Transverse colon (tissue), 4 donors: Measurements from ENCODE around the gene CEACAM16.

Source experiments
- EP300 ChIP-seq: sonication (generic); formaldehyde crosslinking; IDR thresholded peaks from one replicate; pipeline ENCODE4 v1.6.1; 2017; ENCODE audit warnings: antibody characterized with exemption, low read depth
- POLR2A ChIP-seq: fragments of 450-650 bp; IDR thresholded peaks from one replicate; pipeline ENCODE4 v1.6.1; 2016; ENCODE audit warnings: antibody characterized with exemption, mild to moderate bottlenecking, moderate library complexity
- POLR2AphosphoS5 ChIP-seq, 3 donors: sonication (generic); formaldehyde crosslinking; IDR thresholded peaks; one replicate each; pipeline ENCODE4 v1.6.1; 2016; ENCODE audit warnings: antibody characterized with exemption in 3 of 3
- TF ChIP-seq, protein P1 (sequence below), 5 experiments: fragments of 200-600 bp in 3 of 5; fragments of 450-650 bp in 2 of 5; sonication (generic) in 3 of 5; IDR thresholded peaks; 1 replicate in 2 of 5; 2 replicates in 3 of 5; pipeline ENCODE4 v1.5.1; 2016 to 2017; ENCODE audit warnings: antibody characterized with exemption in 5 of 5, inconsistent platforms in 3 of 5, mild to moderate bottlenecking in 2 of 5, moderate library complexity in 1 of 5

DNA sequence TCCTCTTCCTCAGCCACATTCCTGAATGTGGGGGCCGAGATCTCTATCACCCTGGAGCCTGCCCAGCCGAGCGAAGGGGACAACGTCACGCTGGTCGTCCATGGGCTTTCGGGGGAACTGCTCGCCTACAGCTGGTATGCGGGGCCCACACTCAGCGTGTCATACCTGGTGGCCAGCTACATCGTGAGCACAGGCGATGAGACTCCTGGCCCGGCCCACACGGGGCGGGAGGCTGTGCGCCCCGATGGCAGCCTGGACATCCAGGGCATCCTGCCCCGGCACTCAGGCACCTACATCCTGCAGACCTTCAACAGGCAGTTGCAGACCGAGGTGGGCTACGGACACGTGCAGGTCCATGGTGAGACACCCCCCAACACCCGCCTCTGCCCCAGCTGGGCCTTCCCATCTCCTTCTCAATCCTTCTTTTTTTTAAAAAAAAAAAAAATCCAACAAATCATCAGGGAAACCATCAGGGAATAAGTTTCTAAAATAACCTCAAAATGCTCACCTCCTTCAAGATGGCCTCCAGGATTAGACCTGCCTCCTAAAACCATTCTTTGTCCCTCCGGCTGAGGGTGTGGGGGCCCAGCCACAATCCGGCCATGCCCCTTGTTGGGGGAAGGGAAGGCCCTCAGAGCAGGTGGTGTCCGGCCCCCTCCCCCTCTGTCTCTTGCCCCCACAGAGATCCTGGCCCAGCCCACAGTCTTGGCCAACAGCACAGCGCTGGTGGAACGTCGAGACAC is 4.6 kb downstream of the CEACAM16 start:
- TF ChIP-seq POLR2A (no peak), EP300 (no peak), POLR2AphosphoS5 (IDR thresholded peaks at IDR 0.05) (no peak)
- TF ChIP-seq, protein P1, sequence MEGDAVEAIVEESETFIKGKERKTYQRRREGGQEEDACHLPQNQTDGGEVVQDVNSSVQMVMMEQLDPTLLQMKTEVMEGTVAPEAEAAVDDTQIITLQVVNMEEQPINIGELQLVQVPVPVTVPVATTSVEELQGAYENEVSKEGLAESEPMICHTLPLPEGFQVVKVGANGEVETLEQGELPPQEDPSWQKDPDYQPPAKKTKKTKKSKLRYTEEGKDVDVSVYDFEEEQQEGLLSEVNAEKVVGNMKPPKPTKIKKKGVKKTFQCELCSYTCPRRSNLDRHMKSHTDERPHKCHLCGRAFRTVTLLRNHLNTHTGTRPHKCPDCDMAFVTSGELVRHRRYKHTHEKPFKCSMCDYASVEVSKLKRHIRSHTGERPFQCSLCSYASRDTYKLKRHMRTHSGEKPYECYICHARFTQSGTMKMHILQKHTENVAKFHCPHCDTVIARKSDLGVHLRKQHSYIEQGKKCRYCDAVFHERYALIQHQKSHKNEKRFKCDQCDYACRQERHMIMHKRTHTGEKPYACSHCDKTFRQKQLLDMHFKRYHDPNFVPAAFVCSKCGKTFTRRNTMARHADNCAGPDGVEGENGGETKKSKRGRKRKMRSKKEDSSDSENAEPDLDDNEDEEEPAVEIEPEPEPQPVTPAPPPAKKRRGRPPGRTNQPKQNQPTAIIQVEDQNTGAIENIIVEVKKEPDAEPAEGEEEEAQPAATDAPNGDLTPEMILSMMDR (IDR thresholded peaks at IDR 0.05) = no peak
